Karpas-422 (cell line): Measurements from ENCODE around the gene PIK3R6. TPM values are rescaled to one million over a fixed set of nuclear protein-coding genes. Genes with fewer than 3 reads are reported as not detected.
A peak's percentile ranks its signal among the peaks of the same experiment; 100 is the strongest.

ENCODE experiments used
- DNase-seq: peaks from one replicate; pipeline ENCODE4 v3.0.0-alpha.2; 2015
- H2AFZ ChIP-seq: fragments of 200-600 bp; sonication (generic); 2 replicates; pipeline ENCODE4 v1.6.1; 2014; ENCODE audit warnings: antibody characterized with exemption, low read length, mixed read lengths
- H3K27ac ChIP-seq: fragments of 200-600 bp; sonication (generic); 2 replicates; pipeline ENCODE4 v1.5.1; 2014; ENCODE audit warnings: mild to moderate bottlenecking, low read length, moderate library complexity
- H3K27me3 ChIP-seq: fragments of 200-600 bp; sonication (generic); 2 replicates; pipeline ENCODE4 v1.6.1; 2014; ENCODE audit warnings: low read length, mixed read lengths
- H3K36me3 ChIP-seq: fragments of 200-600 bp; sonication (generic); 2 replicates; pipeline ENCODE4 v1.6.1; 2014; ENCODE audit warnings: low read length, mixed read lengths; ENCODE audit not compliant: insufficient read depth
- H3K4me1 ChIP-seq: fragments of 200-600 bp; sonication (generic); 2 replicates; pipeline ENCODE4 v1.6.1; 2014; ENCODE audit warnings: mild to moderate bottlenecking, low read length, mixed read lengths
- H3K4me2 ChIP-seq: fragments of 200-600 bp; sonication (generic); 2 replicates; pipeline ENCODE4 v1.6.1; 2014; ENCODE audit warnings: low read length, low read depth, mild to moderate bottlenecking; ENCODE audit not compliant: poor library complexity, severe bottlenecking
- H3K4me3 ChIP-seq: fragments of 200-600 bp; sonication (generic); 2 replicates; pipeline ENCODE4 v1.5.1; 2014; ENCODE audit warnings: mild to moderate bottlenecking, antibody characterized with exemption, low read length, mixed read lengths
- H3K79me2 ChIP-seq: fragments of 200-600 bp; sonication (generic); 2 replicates; pipeline ENCODE4 v1.6.1; 2014; ENCODE audit warnings: mild to moderate bottlenecking, low read length, mixed read lengths
- H3K9ac ChIP-seq: fragments of 200-600 bp; sonication (generic); 2 replicates; pipeline ENCODE4 v1.6.0; 2014; ENCODE audit warnings: low read length
- H3K9me2 ChIP-seq: fragments of 200-600 bp; sonication (generic), shearing (Covaris generic); replicated peaks from 2 replicates; pipeline ENCODE4 v1.6.0; 2014; ENCODE audit warnings: mild to moderate bottlenecking, low read length, moderate library complexity; ENCODE audit not compliant: insufficient read depth
- H3K9me3 ChIP-seq: fragments of 300-700, 200-600 bp; sonication (generic); 2 replicates; pipeline ENCODE4 v1.6.1; 2014; ENCODE audit warnings: low read length, mixed read lengths
- H4K20me1 ChIP-seq: fragments of 200-600 bp; sonication (generic); 2 replicates; pipeline ENCODE4 v1.6.1; 2014; ENCODE audit warnings: mild to moderate bottlenecking, antibody characterized with exemption, low read length, low read depth; ENCODE audit not compliant: insufficient read depth
- total RNA-seq: library from RNA; depleted of rRNA; stranded (reverse); fragments of >200 nt; shearing (Covaris generic); gene quantifications from 2 replicates; pipeline ENCODE4 v1.2.3, GENCODE V29; 2014; ENCODE audit warnings: low replicate concordance; rRNA removed

PIK3R6 gene
- total RNA-seq, 1 experiment from 2014 or later = not detected

DNA sequence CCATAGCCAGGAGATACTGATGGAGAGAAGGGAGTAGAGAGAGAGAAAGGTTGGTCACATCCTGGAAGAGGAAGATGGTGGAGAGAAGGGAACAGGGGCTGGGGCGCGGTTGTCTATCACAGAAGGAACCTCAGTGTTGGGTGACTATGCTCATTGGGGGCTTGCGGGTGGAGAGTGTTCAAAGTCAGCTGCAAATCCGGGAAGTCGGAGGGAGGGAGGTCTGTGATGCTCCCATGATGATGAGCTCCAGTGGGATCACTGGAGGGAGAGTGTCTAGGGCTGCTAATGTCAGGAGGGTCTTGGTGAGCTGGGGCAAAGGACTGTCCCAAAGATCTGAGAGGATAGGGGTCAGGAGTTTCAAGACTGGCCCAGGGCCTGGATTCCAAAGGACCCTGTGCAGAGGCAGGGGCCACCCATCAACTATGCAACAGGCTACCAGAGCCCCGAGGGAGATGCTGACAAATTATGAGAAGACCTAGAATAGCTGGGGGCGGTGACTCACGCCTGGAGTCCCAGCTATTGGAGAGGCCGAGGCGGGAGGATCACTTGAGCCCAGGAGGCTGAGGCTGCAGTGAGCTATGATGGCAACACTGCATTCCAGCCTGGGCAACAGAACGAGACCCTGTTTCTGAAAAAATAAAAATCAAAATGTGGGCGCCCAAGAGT, 111.8 kb downstream of the PIK3R6 start:
- Histone ChIP-seq H3K9me2 (no peaks in the 10 kb centered on the region), H3K4me1 (no peaks in the 10 kb centered on the region), H3K9me3 (no peaks in the 10 kb centered on the region), H3K27me3 (no peaks in the 10 kb centered on the region), H3K4me3 (no peak overlapping the region), H3K4me2 (no peak overlapping the region), H3K36me3 (no peaks in the 10 kb centered on the region), H3K79me2 (no peaks in the 10 kb centered on the region), H2AFZ (no peak overlapping the region), H3K9ac (no peak overlapping the region), H3K27ac (no peak overlapping the region), H4K20me1 (no peaks in the 10 kb centered on the region)
- DNase-seq = no peak

DNA sequence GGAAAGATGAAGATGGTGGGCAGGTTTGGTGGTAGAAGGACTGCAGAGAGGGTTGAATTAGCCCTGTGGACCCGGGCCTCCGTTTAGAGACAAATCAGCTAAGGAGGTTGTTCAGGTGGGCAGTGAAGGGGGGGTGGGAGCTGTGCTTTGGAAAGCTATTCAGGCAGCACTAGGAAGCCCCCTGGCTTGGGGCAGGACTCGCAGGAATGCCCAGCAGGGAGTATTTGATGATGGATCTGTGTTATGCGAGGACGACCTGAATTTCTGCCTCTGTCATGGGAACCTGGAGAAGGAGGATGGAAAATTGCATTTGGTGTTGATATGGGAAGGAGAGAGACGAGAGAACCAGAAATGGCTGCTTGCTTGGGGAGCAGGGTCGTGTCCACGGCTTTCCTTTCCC, 112.6 kb downstream of the PIK3R6 start:
- Histone ChIP-seq H3K27me3 (no peaks in the 10 kb centered on the region), H3K27ac (no peak overlapping the region), H3K9ac (no peak overlapping the region), H4K20me1 (no peaks in the 10 kb centered on the region), H3K9me3 (no peaks in the 10 kb centered on the region), H3K9me2 (no peaks in the 10 kb centered on the region), H3K79me2 (no peaks in the 10 kb centered on the region), H3K4me1 (no peaks in the 10 kb centered on the region), H3K4me3 (no peak overlapping the region), H2AFZ (no peak overlapping the region), H3K36me3 (no peaks in the 10 kb centered on the region), H3K4me2 (no peak overlapping the region)
- DNase-seq = no peak

DNA sequence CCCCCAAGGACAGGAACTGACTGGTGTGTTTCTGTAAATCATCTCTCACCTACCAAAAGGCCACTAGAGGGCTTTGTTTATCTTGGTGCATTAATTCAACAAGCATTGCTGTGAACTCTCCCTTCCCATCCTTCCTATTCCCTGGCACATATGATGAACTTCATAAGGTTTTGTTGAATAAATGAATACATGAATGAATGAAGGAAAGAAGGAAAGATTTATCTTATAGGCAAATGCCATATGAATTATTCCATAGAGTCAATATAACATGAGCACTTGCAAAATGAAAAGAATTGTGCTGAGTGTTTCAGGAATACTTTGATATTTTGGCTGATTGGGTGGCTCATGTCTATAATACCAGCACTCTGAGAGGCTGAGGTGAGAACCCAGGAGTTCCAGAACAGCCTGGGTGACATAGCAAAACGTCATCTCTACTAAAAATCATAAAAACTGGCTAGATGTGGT, 113.5 kb downstream of the PIK3R6 start:
- H3K4me3 ChIP-seq = no peak overlapping the region
- no peak overlapping the region for H3K9ac ChIP-seq
- H3K9me2 ChIP-seq = no peaks in the 10 kb centered on the region
- H4K20me1 ChIP-seq = no peaks in the 10 kb centered on the region
- no peak overlapping the region for H3K4me2 ChIP-seq
- no peak overlapping the region for H2AFZ ChIP-seq
- H3K9me3 ChIP-seq = no peaks in the 10 kb centered on the region
- H3K27ac ChIP-seq = no peak overlapping the region
- H3K27me3 ChIP-seq = no peaks in the 10 kb centered on the region
- H3K36me3 ChIP-seq = no peaks in the 10 kb centered on the region
- DNase-seq = peak; percentile 54
- H3K4me1 ChIP-seq = no peaks in the 10 kb centered on the region
- H3K79me2 ChIP-seq = no peaks in the 10 kb centered on the region

DNA sequence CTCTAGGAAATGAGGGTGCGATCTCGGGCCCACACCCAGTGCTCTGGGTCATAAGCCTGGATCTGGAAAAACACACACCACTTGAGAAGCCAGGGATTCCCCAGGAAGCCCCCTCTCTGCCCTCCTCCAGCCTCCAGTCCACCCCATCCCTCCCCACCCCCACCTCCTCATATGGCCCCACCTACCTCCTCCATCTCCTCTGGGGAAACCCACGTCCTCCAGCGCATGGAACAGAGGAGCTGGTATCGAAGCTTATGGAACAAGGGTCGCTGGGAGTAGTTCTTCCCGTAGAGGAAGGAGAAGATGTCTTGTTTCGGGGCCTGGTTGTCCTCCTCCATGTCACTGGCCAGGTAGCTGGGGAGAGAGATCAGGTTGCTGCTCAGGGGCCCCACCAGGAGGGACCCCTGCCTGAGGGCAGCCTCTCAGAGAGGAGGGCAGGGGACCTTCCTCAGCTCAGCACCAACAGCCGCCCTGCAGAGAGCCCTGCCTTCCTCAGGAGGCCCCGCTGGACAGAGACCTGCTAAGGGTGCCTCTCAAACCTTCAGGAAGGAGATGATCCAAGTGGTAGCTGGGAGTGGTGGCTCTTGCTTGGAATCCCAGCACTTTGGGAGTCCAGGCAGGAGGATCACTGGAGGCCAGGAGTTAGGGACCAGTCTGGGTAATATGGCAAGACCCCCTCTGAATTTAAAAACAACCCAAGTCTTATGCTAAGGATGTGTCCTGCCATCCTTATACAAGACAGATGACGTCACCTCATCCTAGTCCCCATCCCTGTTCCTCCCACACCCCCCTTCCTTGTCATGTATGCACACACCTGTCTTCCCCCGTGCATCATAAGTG, 114.1 kb downstream of the PIK3R6 start:
- Histone ChIP-seq H2AFZ (no peak overlapping the region), H3K9me2 (no peaks in the 10 kb centered on the region), H3K9ac (no peak overlapping the region), H3K79me2 (no peaks in the 10 kb centered on the region), H4K20me1 (no peaks in the 10 kb centered on the region), H3K9me3 (no peaks in the 10 kb centered on the region), H3K4me1 (no peaks in the 10 kb centered on the region), H3K4me2 (no peak overlapping the region), H3K27ac (no peak overlapping the region), H3K36me3 (no peaks in the 10 kb centered on the region), H3K27me3 (no peaks in the 10 kb centered on the region), H3K4me3 (no peak overlapping the region)
- DNase-seq = no peak

Other genes starting within 250 kb of the PIK3R6 start
- gene MYH10, start 236.9 kb downstream of the PIK3R6 start, total RNA-seq = not detected in 2 replicates
- gene CCDC42, start 122.8 kb downstream of the PIK3R6 start, total RNA-seq = not detected in 2 replicates
- gene SPDYE4, start 109.1 kb downstream of the PIK3R6 start, total RNA-seq = not detected in 2 replicates
- gene MFSD6L, start 68.3 kb downstream of the PIK3R6 start, total RNA-seq = not detected in 2 replicates
- gene PIK3R5, start 98.0 kb upstream of the PIK3R6 start, total RNA-seq = not detected in 2 replicates
- not detected in 2 replicates for gene NTN1, start 153.8 kb upstream of the PIK3R6 start, total RNA-seq